Smooth muscle cell (in vitro differentiated cells): ENCODE data around the gene CCDC57. TPM values are rescaled to one million over a fixed set of nuclear protein-coding genes. Genes with fewer than 3 reads are reported as not detected.

Source experiments
- DNase-seq: peaks from one replicate; lab custom pipeline; 2025; ENCODE audit not compliant: unreplicated experiment; lab: John Stamatoyannopoulos, UW
- H2AFZ ChIP-seq: fragments of 200-600 bp; sonication (generic); 2 replicates; pipeline ENCODE4 v1.6.0; 2016; ENCODE audit warnings: antibody characterized with exemption, low read depth, mild to moderate bottlenecking
- H3F3A ChIP-seq: fragments of 200-600 bp; sonication (generic); 2 replicates; pipeline ENCODE4 v1.6.0; 2017; ENCODE audit warnings: antibody characterized with exemption, low read depth
- H3K27ac ChIP-seq: fragments of 200-600 bp; sonication (generic); 2 replicates; pipeline ENCODE4 v1.5.1; 2016; ENCODE audit warnings: low read depth, mild to moderate bottlenecking
- H3K27me3 ChIP-seq: fragments of 200-600 bp; sonication (generic); 2 replicates; pipeline ENCODE4 v1.6.1; 2016; ENCODE audit warnings: low read depth, mild to moderate bottlenecking
- H3K36me3 ChIP-seq: fragments of 200-600 bp; sonication (generic); 2 replicates; pipeline ENCODE4 v1.5.1; 2016; ENCODE audit warnings: low read depth
- H3K4me1 ChIP-seq: fragments of 200-600 bp; sonication (generic); 2 replicates; pipeline ENCODE4 v1.5.1; 2016; ENCODE audit warnings: low read depth
- H3K4me2 ChIP-seq: fragments of 200-600 bp; sonication (generic); 2 replicates; pipeline ENCODE4 v1.6.0; 2016; ENCODE audit warnings: mild to moderate bottlenecking
- H3K4me3 ChIP-seq: fragments of 200-600 bp; sonication (generic); 2 replicates; pipeline ENCODE4 v1.5.1; 2016; ENCODE audit warnings: mild to moderate bottlenecking
- H3K79me2 ChIP-seq: fragments of 200-600 bp; sonication (generic); 2 replicates; pipeline ENCODE4 v1.6.0; 2016; ENCODE audit warnings: low read depth, mild to moderate bottlenecking
- H3K9ac ChIP-seq: fragments of 200-600 bp; sonication (generic); 2 replicates; pipeline ENCODE4 v1.6.0; 2016; ENCODE audit warnings: low read depth
- H3K9me3 ChIP-seq: fragments of 200-600 bp; sonication (generic); replicated peaks from 2 replicates; pipeline ENCODE4 v1.5.1; 2016; ENCODE audit warnings: low read depth
- H4K20me1 ChIP-seq: fragments of 200-600 bp; sonication (generic); 2 replicates; pipeline ENCODE4 v1.6.0; 2016; ENCODE audit warnings: low read depth
- WGBS: methylation state at CpG from one replicate; pipeline ENCODE4 v1.1.7; 2016; ENCODE audit warnings: low lambda C conversion rate; 5-methylcytosine and 5-hydroxymethylcytosine counted together
- polyA plus RNA-seq: library from polyadenylated mRNA; unstranded; fragments of >200 nt; fragmentation: Nextera tagmentation; extraction: Ambion mirVana; gene quantifications from 2 replicates; pipeline ENCODE4 v1.2.1, GENCODE V29; 2016
- total RNA-seq: library from RNA; depleted of rRNA; stranded (reverse); fragments of >200 nt; gene quantifications from 2 replicates; pipeline ENCODE4 v1.2.3, GENCODE V29; 2014
- TF ChIP-seq, protein P1 (sequence below): fragments of 200-600 bp; sonication (generic); IDR thresholded peaks from 2 replicates; pipeline ENCODE4 v1.5.1; 2017; ENCODE audit warnings: borderline replicate concordance, mild to moderate bottlenecking, antibody characterized with exemption; ENCODE audit not compliant: insufficient read depth, poor library complexity, severe bottlenecking

The CCDC57 gene
- total and polyA plus RNA-seq, 2 experiments from 2014 or later: 18.3 to 23.1 TPM

DNA sequence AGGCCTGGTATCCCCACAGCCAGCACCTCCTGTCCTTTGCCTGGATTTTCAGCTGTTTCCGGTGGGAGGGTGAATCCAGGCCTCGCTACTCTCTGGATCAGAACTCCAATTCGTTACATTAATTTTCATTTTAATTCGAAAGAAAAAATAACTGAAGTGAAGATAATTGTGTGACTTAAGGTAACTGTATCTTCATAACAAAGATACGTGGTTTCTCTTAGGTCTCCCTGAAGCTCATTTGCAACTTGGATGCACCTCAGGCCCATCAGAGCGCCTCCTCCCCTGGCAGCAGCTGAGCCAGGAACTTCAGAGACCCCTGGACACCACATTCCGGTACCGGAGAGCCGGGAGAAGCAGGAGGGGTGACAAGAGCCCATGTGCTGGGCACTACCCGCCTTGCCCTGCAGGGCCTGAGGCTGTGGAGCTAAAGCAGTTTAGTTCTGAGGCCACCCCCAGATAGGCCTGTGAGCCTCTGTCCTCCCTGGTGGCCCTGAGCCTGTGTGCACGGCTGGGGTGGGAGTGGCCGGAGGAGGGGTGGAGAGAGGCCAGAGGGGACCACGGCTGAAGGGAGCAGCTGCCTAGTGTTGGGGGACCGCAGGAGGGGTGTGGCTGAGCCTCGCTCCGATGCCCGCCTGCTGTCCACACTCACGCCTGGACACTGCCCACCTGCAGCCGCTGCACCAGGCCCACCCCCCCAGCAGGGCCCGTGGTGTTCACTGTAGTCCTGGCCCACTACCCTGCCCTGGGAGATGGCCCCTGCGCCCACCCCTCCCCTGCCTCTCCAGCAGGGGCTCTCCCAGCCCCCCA is 135.7 kb downstream of the CCDC57 start:
- Histone ChIP-seq H2AFZ (no peak overlapping the region), H3K27ac (no peak overlapping the region), H3F3A (no peaks in the 10 kb centered on the region), H3K27me3 (no peaks in the 10 kb centered on the region), H3K4me2 (no peak overlapping the region), H3K4me3 (no peak overlapping the region), H3K4me1 (no peaks in the 10 kb centered on the region), H3K9ac (no peak overlapping the region), H3K9me3 (no peaks in the 10 kb centered on the region), H3K36me3 (no peaks in the 10 kb centered on the region), H3K79me2 (no peaks in the 10 kb centered on the region), H4K20me1 (peaks cover 12% of the 10 kb centered on the region)
- TF ChIP-seq, protein P1, sequence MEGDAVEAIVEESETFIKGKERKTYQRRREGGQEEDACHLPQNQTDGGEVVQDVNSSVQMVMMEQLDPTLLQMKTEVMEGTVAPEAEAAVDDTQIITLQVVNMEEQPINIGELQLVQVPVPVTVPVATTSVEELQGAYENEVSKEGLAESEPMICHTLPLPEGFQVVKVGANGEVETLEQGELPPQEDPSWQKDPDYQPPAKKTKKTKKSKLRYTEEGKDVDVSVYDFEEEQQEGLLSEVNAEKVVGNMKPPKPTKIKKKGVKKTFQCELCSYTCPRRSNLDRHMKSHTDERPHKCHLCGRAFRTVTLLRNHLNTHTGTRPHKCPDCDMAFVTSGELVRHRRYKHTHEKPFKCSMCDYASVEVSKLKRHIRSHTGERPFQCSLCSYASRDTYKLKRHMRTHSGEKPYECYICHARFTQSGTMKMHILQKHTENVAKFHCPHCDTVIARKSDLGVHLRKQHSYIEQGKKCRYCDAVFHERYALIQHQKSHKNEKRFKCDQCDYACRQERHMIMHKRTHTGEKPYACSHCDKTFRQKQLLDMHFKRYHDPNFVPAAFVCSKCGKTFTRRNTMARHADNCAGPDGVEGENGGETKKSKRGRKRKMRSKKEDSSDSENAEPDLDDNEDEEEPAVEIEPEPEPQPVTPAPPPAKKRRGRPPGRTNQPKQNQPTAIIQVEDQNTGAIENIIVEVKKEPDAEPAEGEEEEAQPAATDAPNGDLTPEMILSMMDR: no peak
- no peak for DNase-seq
- 85% methylated on average over 16 of the region's 21 CpGs for WGBS

DNA sequence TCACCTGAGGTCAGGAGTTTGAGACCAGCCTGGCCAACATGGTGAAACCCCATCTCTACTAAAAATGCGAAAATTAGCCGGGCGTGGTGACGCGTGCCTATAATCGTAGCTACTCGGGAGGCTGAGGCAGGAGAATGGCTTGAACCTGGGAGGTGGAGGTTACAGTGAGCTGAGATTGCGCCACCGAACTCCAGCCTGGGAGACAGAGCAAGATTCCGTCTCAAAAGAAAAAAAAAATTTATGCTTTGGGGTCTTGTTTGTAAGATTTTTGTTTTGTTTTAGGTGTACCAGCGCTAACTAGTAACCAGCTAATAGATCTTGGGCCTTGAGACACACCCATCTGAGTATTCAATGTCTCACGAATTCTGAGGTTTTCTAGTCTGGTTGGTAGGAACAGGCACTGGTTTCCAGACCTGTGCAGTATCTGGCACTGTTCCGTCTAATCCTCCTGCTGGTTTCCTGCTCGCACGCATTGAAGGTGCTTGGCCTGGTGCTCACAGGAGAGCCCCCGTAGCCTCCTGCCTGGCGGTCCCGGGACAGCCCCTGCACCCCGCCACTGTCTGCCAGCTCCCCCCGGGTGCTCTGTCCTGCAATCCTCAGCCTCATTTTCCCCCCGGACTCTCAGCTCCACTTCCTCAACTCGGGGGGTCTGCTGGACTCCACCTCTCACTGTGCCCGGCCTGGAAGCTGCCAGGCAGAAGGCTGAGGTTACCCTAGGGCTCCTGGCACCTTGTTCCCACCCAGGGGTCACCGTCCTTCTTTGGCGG is 136.4 kb downstream of the CCDC57 start:
- H3K4me3 ChIP-seq: no peak overlapping the region
- no peaks in the 10 kb centered on the region for H3F3A ChIP-seq
- WGBS: 92% methylated on average over 23 of the region's 25 CpGs
- no peaks in the 10 kb centered on the region for H3K79me2 ChIP-seq
- DNase-seq: no peak
- H3K27me3 ChIP-seq: no peaks in the 10 kb centered on the region
- no peak overlapping the region for H3K27ac ChIP-seq
- no peaks in the 10 kb centered on the region for H3K9me3 ChIP-seq
- TF ChIP-seq, protein P1: no peak
- H3K4me1 ChIP-seq: no peaks in the 10 kb centered on the region
- no peak overlapping the region for H3K4me2 ChIP-seq
- no peaks in the 10 kb centered on the region for H3K36me3 ChIP-seq
- H4K20me1 ChIP-seq: peaks cover 6% of the 10 kb centered on the region
- no peak overlapping the region for H2AFZ ChIP-seq
- H3K9ac ChIP-seq: no peak overlapping the region

DNA sequence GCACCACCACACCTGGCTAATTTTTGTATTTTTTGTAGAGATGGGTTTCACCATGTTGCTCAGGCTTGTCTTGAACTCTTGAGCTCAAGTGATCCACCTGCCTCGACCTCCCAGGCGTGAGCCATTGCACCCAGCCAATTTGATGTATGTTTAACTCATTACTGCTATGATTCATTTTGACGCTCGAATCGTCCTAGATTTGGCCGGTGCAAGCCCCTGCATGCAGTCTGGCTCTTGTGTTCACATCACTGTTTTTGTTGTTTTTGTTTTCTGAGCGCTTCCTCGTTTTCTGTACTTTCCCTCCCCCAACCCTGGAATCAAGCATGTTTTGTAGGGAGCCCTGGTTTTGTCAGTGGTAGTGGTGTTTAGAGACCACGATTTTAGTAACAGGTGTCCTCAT is 139.2 kb downstream of the CCDC57 start:
- H3K79me2 ChIP-seq: no peaks in the 10 kb centered on the region
- no peak overlapping the region for H3K27ac ChIP-seq
- no peaks in the 10 kb centered on the region for H3F3A ChIP-seq
- H3K4me1 ChIP-seq: no peaks in the 10 kb centered on the region
- H3K9ac ChIP-seq: no peak overlapping the region
- no peaks in the 10 kb centered on the region for H4K20me1 ChIP-seq
- H3K4me3 ChIP-seq: no peak overlapping the region
- H3K9me3 ChIP-seq: no peaks in the 10 kb centered on the region
- no peak overlapping the region for H3K4me2 ChIP-seq
- no peak overlapping the region for H2AFZ ChIP-seq
- TF ChIP-seq, protein P1: no peak
- no peak for DNase-seq
- WGBS: 92% methylated on average over 9 of the region's 9 CpGs
- H3K27me3 ChIP-seq: no peaks in the 10 kb centered on the region
- H3K36me3 ChIP-seq: no peaks in the 10 kb centered on the region
